Measurements from ENCODE around the gene NCOA7.
"Not testable (repeated sequence)": the region's sequence is repeated elsewhere in the genome, so short reads cannot be mapped to it uniquely, and the experiment has no call there.

Gene NCOA7

GRCh38 chr6:125926711-125927110 lies 136.0 kb downstream of the NCOA7 start:
- no peak for DNase-seq

DNA sequence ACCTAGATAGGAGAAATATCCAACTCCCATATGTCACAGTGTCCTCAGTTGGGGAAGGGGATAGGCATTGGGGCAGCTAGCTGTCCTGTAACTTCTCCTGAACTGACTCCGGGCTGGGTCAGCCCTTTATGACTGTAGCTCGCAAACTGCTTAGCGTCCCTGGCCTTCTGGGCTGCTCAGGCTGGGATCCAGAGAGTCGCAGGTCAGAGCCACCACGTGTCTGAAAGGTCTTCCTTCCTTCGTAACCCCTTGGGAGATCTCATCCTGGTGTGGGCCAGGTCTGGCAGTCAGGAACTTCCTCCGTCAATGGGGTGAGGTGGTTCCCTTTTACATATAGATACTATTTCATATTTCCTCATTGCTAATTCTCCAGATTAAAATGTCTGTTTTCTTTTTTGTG lies 137.0 kb downstream of the NCOA7 start:
- DNase-seq: no peak

GRCh38 chr6:125930765-125931418 lies 140.1 kb downstream of the NCOA7 start:
- no peak for DNase-seq

GRCh38 chr6:125931733-125932450 lies 141.1 kb downstream of the NCOA7 start:
- DNase-seq: no peak

DNA sequence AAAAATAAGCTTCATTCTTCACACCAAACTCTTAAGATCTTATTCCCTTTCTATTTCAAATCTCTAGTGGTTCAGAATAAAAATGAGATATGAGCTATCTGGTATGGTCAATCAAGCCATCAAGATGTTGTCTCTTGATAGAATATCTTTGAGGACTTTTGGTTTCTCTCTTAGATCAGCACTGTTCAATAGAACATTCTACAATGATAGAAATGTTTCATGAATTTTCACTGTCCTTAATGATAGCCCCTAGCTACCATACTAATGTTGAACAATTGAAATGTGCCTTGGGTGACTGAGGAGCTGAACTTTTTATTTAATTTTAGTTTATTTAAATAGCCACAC lies 141.7 kb downstream of the NCOA7 start:
- DNase-seq: no peak

DNA sequence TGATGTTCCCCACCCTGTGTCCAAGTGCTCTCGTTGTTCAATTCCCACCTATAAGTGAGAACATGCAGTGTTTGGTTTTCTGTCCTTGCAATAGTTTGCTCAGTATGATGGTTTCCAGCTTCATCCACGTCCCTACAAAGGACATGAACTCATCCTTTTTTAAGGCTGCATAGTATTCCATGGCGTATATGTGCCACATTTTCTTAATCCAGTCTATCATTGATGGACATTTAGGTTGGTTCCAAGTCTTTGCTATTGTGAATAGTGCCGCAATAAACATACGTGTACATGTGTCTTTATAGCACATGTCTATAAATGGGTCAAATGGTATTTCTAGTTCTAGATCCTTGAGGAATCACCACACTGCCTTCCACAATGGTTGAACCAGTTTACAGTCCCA lies 144.8 kb downstream of the NCOA7 start:
- not testable (repeated sequence) for DNase-seq

DNA sequence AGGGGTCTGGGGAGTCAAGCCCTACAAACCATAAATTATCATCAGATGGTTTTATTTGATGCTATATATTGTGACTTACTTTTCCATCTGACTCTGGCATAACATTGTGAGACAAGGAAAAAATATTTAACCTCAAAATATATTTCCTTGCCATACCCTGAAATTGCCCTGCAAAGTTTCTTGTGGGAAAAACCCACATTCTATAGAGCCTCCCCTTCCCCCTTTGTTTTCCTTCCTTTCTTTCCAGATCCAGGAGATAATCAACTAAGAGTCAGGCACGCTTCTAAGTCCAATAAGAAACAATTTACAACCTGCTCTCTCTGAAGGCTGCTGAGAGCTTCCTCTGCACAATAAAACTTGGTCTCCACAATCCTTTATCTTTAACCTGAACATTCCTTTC lies 148.3 kb downstream of the NCOA7 start:
- DNase-seq: no peak

DNA sequence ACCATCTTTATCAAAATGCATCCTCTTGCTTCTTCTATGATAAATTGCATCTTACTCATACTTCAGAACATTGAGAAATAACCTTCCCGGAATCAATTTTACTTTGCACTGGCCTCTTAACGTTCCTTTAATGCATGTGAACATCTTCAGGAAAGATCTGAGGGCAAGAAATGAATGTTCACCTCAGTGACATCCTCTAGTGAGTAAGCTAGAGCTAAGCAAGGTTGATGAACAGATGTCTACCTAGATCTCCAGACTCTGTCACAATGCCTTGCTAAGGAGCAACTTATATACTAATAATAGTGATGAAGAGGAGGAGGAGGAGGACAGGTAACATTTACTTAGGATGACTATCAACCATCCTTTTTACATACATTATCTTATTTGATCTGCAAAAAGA lies 149.0 kb downstream of the NCOA7 start:
- DNase-seq: no peak

DNA sequence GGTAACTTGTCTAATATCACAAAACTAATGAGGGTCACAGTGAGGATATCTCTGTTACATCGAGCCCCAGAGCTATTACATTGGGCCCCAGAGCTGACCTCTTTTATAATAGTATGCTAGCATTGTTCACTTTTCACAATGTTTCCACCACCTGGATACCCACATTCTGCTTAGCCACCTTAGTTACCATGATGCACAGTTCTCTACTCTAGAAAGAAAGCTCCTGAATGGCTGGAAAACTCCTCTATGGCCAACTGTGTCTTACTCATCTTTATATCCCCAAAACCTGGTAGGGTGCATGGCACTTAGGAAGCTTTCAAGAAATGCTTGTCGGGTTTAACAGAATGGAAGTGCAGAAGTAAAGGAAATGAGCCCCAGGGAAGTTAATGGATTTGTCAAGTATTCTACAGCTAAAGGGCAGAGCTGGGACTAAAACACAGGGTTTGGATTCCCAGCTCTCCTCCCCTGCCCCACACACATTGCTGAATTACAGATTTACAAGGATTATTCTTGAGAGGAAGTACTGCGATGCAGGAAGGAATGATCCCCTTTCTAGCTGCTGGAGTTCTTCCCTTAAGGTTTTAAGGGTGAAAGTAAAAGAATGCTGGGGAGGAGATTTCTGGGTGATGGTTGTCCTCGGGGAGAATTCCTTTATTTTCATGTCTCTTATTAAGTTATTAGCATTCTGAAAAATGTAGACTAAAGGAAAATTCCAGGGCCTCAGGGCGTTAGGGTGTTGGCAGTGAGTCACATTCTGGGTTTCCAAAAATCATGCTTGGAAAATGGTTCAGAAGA lies 149.7 kb downstream of the NCOA7 start:
- no peak for DNase-seq

DNA sequence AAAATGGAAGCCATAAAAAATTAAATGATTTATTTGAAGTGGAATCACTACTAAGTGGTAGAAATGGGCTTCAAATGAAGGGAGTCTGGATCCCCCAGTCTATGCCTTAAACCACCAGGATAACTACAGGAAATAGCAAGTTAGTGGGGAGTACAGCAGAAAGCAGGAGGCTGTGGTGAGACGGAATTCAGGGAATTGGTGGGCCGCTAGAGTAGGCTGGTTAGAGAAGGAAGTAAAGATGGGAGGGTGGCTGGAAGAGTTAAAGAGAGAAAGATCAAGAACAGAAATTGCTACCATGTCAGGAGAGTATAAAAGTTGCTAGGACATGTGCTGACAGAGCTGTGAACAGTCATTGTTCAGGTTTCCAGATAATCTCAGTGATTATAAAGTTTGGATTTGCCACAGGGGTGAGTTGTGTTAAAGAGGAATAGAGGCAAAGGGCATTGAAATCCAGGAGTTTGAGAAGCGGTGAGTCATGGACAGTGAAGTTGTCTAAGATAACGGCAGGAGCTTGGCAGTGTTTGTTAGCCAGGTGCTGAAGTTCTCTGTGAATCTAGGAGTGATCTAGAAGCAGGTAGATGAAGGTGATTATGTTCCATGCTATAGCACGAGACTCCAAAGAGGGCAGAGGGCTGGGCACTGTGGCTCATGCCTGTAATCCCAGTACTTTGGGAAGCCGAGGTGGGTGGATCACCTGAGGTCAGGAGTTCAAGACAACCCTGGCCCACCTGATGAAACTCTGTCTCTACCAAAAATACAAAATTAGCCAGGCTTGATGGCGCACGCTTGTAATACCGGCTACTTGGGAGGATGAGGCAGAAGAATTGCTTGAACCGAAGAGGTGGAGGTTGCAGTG lies 152.1 kb downstream of the NCOA7 start:
- no peak for DNase-seq

GRCh38 chr6:125943528-125944433 lies 153.0 kb downstream of the NCOA7 start:
- DNase-seq: no peak

GRCh38 chr6:125944434-125944816 lies 153.7 kb downstream of the NCOA7 start:
- DNase-seq: no peak

DNA sequence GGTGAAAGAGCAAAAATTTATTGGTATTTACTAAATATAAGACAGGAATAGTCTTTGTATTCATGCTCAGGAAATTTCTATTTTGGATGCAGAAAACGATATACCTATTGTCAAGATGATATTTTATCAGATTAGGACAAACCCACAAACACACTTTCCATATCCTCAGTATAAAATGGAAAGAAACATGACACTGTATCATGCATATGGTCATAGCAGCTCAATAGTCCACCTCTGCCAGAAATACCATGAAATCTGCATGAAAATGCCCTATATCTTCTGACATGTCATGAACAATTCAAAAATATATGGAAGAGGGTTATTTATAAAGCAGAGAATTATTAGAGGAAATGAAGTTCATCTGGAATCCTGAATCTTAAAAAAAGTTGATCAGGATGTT lies 154.1 kb downstream of the NCOA7 start:
- DNase-seq: no peak

DNA sequence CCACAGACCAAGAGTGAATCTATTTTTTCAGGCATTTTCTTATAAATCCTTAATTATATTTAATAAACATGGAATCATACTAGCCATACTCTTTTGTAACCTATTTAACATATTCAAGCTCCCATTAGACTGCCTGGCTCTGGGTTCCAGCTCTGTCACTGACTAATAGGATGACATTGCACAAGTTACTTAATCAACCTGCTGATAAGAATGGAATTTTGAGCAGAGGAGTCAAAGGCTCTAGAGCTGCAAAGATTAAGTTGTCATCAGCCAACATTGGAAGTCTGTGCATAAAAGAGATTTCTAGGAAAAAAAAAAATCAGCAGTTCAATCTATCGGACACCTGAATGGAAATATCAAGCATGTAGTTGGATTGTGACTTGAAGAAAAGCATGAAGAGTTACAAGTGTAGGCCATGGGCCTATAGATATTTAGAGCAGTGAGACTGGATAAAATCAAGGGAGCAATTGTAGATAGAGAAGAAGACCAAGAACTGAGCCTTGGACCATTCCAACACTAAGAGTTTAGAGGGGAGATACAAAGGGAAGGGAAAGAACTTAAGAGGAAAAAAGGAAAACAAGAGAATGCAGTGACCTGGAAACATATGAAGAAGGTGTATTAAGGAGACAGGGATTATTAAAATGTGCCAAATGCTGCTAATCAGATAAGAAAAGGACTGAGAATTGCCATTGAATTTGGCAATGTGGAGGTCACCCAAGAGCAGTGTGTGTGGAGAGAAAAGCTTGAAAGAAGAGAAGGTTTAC lies 154.8 kb downstream of the NCOA7 start:
- DNase-seq: no peak

DNA sequence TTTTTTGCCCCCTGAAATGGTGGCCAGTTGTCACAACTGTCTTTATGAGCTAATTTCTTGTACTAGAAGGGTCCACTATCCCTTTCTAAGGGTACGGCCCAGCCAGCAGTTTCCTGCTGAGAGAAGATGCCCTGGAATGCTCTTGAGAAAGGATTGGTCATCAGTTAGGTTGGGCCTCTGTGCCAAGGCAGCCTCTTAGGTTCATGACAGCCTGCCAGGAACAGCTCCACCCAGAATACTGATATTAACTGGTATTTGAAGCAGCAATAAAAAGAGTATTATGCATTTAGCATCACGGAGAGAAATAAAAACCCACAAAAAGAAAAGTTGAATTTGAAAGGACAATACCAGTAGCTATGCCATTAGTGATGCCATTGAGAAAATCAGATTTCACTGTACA lies 156.9 kb downstream of the NCOA7 start:
- DNase-seq: no peak

GRCh38 chr6:125948455-125948854 lies 157.7 kb downstream of the NCOA7 start:
- DNase-seq: no peak

- no peak for DNase-seq
These were observed 158.3 kb downstream of the NCOA7 start for GRCh38 chr6:125949069-125949468.

GRCh38 chr6:125950293-125950692 lies 159.5 kb downstream of the NCOA7 start:
- no peak for DNase-seq

DNA sequence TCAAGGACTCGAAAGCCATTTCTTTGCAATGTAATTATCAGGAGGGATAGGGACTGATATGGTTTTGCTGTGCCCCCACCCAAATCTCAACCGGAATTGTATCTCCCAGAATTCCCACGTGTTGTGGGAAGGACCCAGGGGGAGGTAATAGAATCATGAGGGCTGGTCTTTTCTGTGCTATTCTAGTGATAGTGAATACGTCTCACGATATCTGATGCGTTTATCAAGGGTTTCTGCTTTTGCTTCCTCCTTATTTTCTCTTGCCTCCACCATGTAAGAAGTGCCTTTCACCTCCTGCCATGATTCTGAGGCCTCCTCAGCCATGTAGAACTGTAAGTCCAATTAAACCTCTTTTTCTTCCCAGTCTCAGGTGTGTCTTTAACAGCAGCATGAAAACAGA lies 160.0 kb downstream of the NCOA7 start:
- DNase-seq: not testable (repeated sequence)

DNA sequence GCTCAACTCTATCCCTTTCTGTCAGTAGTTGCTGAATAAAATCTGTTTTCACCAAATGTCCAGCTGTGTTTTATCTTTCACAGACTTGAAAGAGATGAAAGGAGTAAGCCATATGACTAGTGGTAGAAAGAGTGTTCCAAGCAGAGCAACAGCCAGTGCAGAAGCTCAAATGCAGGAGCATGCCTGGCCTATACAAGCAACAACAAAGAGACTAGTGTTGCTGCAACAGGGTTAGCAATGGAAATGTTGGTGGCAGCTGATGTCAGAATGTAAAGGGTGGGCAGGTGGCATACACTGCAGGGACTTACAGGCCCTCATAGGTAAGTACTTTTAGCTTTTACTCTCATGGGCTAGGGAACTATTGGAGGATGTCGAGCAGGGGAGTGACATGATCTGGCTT lies 160.6 kb downstream of the NCOA7 start:
- DNase-seq: no peak

DNA sequence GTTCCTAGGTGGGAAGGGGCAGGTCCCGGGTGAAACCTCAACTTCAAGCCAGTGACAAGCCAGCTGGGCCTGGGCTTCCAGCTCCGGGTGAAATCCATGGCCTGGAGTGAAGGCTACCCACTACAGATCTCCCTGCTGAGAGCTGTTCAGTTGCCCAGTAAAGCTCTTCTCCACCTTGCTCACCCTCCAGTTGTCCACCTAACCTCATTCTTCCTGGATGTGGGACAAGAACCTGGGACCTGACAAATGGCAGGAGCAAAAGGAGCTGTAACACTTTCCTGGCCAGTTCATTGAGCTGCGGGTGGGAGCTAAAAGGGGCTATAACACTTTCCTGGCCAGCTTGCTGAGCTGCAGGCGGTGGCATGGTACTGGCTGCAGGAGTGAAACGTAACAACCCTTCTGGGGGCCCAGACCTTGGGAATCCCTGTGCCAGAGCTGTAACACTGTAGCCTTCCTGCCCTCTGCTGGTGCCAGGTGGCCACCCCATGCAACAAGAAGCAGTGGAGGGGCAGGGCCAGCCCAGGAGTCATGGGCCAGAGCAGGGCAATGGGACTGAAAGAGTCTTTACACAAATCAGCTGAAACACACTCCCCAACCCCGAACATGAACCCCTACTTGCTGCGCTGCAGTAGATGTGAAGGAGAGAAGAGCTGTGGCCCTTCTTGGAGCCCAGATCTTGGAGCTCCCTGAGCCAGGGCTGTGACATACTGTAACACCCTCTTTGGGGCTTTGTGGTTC lies 162.2 kb downstream of the NCOA7 start:
- no peak for DNase-seq

Data from CD4-positive, alpha-beta T cell treated with Interleukin-10 for 1 hour (primary cell).